LHCN-M2 (cell line): ENCODE measurements around the gene PTGR3. TPM values are rescaled to one million over a fixed set of nuclear protein-coding genes. Genes with fewer than 3 reads are reported as not detected.
A peak's percentile ranks its signal among the peaks of the same experiment; 100 is the strongest.

Source experiments
- DNase-seq: peaks from one replicate; pipeline ENCODE4 v3.0.0-alpha.2; 2012; ENCODE audit warnings: low read depth
- total RNA-seq: library from RNA; depleted of rRNA; stranded (reverse); fragments of >200 nt; gene quantifications from 2 replicates; pipeline ENCODE4 v1.2.3, GENCODE V29; 2014

Gene PTGR3
- total RNA-seq, 1 experiment from 2014 or later = 11.8 TPM

GRCh38 chr18:75215663-75216062, 6.7 kb upstream of the PTGR3 start:
- no peak for DNase-seq

- DNase-seq = no peak
Observed at GRCh38 chr18:75214766-75215510, 6.0 kb upstream of the PTGR3 start.

DNA sequence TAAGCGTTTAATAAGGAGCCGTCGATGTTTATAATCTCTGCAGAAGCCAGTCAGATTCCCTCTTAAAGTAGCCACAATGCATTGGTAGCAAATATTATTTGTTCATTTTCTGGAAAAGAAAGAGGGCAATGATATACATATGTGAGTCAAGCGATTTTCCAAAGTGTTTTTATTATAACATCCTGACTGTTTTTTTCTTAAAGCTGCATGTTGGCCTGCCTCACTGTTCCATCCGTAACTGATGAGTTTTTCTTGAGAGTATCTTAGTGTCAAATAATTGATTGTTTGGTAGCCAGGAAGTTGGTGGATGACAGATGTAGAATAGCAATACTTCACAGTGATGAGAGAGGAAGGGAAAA, 5.4 kb upstream of the PTGR3 start:
- no peak for DNase-seq

- DNase-seq = peak; percentile 32
Observed at GRCh38 chr18:75213611-75214331, 4.8 kb upstream of the PTGR3 start.

GRCh38 chr18:75212751-75213090, 3.8 kb upstream of the PTGR3 start:
- no peak for DNase-seq

- DNase-seq = no peak
Observed at GRCh38 chr18:75211953-75212750, 3.2 kb upstream of the PTGR3 start.

DNA sequence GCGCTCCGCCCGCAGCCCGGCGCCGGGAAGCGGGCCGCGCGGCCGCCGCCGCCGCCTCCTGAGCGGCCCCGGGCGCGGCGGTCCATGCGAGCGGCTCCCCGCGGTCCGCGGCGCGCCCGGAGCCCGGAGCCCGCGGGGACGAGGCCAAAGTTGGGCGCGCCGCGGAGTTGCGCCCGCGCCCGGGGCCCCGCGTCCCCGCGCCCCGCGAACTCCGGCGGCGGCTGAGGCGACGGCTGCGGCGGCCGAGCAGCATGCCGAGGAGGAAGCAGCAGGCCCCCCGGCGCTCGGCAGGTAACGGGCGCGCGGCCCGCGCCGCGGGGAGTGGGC, 2.6 kb upstream of the PTGR3 start:
- DNase-seq = no peak

DNA sequence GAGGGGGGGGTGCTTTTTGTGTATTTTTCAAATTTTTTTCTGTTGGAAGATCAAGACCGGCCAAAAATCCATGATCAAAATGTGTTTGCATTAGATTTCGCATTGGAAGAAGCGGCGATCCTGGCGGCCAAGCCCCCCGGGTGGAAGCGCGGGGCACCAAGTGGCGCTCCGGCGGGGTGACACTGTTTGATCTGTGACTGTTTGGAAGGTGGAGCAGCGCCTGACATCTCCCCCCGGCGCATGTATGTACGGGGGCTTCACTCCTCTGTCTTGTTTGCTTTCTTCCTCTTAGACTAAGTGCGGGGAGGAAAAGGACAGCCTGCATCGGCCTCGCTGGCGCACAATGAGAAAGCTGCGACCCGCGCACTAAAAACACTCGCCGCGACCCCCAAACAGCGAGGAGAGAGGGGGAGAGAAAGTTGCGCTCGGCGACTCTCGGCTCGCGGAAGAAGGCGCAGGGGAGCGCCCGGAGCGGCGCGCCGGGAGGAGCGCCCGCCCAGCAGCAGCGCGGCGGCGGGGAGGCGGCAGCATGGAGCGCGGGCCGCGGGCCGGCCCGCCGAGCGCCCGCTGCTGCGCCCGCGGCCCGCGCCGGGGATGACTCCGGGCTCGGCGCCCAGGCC, 2.2 kb upstream of the PTGR3 start:
- DNase-seq = no peak

DNA sequence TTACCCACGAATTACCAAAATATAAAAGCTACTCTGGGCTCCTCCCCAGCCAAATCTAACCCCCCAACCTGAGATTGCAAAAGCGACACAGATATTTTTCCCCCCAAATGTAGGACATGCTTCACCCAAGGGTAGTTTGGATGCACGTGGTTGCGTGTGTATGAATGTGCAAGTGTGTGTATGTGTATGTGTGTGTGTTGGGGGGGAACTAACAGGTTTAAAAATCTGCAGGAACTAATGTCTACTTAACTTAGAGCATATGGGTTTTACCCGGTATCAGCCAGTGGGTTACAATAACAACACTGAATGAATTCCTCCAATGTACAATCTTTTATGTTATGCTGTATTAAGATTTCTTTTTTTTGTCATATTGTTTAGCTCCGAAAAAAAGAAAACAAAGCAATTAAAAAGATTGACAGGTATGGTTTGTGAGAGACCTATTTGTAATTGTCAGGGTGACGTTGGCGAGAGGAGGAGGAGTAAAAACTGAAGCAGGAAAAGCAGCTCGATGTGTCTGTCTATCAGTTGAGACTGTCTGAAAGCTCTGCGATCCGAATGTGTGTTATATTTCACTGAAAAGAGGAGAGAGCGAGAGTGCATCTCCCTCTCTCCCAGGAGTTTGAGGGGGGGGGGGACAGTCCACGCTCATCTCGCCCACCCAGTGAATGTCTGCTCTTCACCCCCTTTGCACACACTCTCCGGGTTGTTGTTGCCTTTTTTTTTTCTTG, 1.5 kb upstream of the PTGR3 start, which contains the start of gene TSHZ1:
Gene TSHZ1 (plus strand): TSS at position 524 of the 728 bp plus-strand sequence. CDS start 1,080 bp downstream, outside the sequence.
- DNase-seq = peak; percentile 89

GRCh38 chr18:75209951-75210258, 966 bp upstream of the PTGR3 start:
- no peak for DNase-seq

DNA sequence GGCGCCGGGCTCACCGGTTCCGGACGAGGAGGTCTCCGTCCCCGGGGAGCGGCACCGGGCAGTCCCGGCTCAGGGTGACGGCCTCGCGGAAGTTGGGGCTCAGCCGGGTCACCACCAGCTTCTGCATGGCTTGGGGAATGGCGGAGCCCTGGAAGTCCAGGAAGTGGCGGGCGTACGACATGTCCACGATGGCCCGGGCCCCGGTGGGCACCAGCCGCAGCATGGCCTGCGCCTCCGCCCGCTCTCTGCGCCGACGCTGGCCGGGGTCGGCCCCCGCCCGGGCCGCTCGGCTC, 157 bp downstream of the PTGR3 start:
- DNase-seq = no peak

DNA sequence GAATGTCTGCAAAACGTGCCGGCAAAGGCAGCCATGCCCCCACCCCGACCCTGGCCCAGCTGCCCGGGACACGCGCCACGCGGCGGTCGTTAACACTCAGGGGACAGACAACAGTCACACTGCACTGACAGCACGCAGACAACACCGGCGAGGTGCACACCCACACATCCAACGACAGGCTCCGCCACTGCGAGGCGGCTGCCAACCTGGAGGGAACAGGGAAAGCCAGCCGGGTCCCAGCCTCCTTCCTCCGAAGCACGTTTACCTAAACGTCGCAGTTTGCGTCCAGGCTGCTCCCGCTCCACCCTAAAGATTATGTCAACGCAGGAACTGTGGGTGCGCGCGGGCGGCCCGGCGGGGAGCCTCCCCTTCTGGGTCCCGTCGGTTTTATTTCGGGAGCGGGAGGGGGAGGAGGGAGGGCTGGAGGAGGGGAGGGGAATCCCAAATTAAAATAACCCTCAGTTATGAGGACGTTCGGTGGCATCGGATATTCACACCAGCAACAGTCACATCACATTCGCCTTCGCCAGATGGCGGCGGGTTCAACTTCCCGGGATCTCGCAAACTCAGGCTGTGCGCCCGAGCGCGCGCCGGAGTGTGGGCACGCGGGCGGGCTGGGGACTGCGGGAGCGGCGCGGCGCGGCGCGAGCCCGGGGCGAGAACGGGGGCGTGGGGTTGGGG, 644 bp downstream of the PTGR3 start:
- peak; percentile 57 for DNase-seq

- no peak for DNase-seq
Observed at GRCh38 chr18:75207310-75208154, 1.4 kb downstream of the PTGR3 start.

DNA sequence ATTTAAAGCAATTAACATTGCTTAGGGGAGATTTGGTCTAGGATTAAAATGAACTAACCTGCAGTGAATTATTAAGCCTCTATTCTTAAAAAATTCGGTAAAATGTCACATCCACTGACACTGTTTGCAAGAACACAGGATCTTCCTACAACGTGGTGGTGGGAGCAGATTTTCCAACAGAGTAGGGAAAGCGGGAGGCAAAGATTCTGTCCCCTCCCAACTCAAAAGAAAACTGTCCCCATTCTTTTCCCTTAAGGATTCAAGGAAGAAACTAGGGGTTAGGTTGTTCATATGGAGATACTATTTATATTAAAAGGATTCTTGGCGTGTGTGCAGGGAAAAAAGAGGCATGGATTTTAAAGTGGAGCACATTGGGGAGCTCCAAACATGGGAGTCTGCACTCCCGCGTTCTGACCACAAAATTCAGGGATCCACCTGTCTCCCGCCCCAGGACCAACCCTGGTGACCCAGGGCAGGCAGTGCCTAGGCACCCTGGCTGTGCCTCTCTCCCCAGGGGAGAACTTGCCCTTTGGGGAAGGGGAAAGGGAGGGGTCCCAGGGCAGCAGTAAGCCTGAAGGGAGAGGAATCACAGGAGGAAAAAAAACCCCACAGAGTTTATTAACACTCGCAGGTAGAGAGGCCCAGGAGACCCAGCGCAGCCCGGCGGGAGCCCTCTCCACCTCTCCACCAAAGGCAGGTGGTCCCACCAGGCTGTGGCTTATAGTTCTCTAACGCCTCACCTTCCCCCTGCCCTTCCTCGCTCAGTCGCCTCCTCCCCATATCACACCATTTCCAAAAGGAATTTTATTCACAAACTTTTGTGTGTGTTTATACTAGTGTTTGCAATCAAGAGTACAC, 2.3 kb downstream of the PTGR3 start:
- no peak for DNase-seq

DNA sequence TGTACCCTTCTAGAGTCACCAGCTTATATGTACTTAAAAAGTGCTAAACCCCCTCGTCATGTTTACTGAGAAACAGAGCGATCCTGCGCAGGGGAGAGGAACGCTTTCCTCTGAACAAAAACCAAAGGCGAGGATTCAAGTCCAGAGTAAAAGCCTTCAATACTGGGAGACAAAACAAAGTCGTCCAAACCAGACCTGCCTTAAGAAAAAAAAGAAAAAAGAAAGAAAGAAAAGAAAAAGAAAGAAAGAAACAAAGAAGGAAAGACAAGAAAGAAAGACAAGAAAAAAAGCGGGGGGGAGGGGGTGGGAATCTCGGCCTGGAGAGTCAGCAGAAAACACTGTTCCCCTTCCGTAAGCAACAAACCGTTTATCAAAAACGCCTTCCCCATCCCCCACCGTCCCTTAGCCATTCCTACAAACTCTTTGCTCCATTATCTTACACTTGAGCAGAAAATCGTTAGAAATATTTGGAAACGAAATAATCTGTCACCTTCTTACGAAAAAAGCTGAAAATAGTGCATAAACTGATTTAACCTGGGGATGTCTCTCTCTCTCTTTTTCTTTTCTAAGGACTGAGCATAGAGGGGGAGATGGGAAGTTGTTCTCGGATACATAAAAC, 3.3 kb downstream of the PTGR3 start:
- no peak for DNase-seq

GRCh38 chr18:75204732-75205513, 4.0 kb downstream of the PTGR3 start:
- DNase-seq = no peak

GRCh38 chr18:75204269-75204731, 4.6 kb downstream of the PTGR3 start:
- no peak for DNase-seq
